ENCODE results near the gene MAGI1. TPM values are rescaled to one million over a fixed set of nuclear protein-coding genes. Genes with fewer than 3 reads are reported as not detected.

Gene MAGI1
- total RNA-seq, 4 donors from 2014 or later: 42.4 to 71.6 (median 50.2) TPM

GRCh38 chr3:65914740-65915367 lies 123.9 kb downstream of the MAGI1 start:
- no peak for DNase-seq (ENCODE audit: low spot score in 2 of 2)
- intact Hi-C loops (cut with DNase I; ENCODE audit: low total_unique reads): no loop called here
- no peak for TF ChIP-seq POLR2A (IDR thresholded peaks at IDR 0.05)
- no peak for TF ChIP-seq CTCF (IDR thresholded peaks at IDR 0.05)
- WGBS, 2 donors: 75 to 81% methylated on average over 3 of the region's 3 CpGs
- H3K4me3 ChIP-seq (ENCODE audit: low read depth, poor library complexity, severe bottlenecking): no peak overlapping the region

- 78 to 80% methylated on average over 5 of the region's 5 CpGs for WGBS, 2 donors
Observed at GRCh38 chr3:65914032-65914739, 124.5 kb downstream of the MAGI1 start.

GRCh38 chr3:65912647-65913046 lies 126.1 kb downstream of the MAGI1 start:
- DNase-seq (ENCODE audit: low spot score in 2 of 2): no peak
- H3K4me3 ChIP-seq (ENCODE audit: low read depth, poor library complexity, severe bottlenecking): no peak overlapping the region
- TF ChIP-seq POLR2A (IDR thresholded peaks at IDR 0.05) (no peak), CTCF (IDR thresholded peaks at IDR 0.05) (no peak)
- WGBS, 2 donors: 100% methylated on average over 1 of the region's 1 CpG
- intact Hi-C loops (cut with DNase I; ENCODE audit: low total_unique reads): no loop called here

More at GRCh38 chr3:65914032-65914739, 124.5 kb downstream of the MAGI1 start:
- no peak for TF ChIP-seq CTCF (IDR thresholded peaks at IDR 0.05)
- TF ChIP-seq POLR2A (IDR thresholded peaks at IDR 0.05): no peak
- DNase-seq (ENCODE audit: low spot score in 2 of 2): no peak
- H3K4me3 ChIP-seq (ENCODE audit: low read depth, poor library complexity, severe bottlenecking): no peak overlapping the region
- intact Hi-C loops (cut with DNase I; ENCODE audit: low total_unique reads): no loop called here

- intact Hi-C loops (cut with DNase I; ENCODE audit: low total_unique reads): no loop called here
- no peak for DNase-seq (ENCODE audit: low spot score in 2 of 2)
- TF ChIP-seq POLR2A (IDR thresholded peaks at IDR 0.05): no peak
- TF ChIP-seq CTCF (IDR thresholded peaks at IDR 0.05): no peak
- H3K4me3 ChIP-seq (ENCODE audit: low read depth, poor library complexity, severe bottlenecking): no peak overlapping the region
- 94% methylated on average over 4 of the region's 4 CpGs for WGBS, 2 donors
Observed at GRCh38 chr3:65908588-65908987, 130.1 kb downstream of the MAGI1 start.

- intact Hi-C loops (cut with DNase I; ENCODE audit: low total_unique reads): no loop called here
- WGBS, 2 donors: 82 to 83% methylated on average over 9 of the region's 9 CpGs
- TF ChIP-seq POLR2A (IDR thresholded peaks at IDR 0.05) (no peak), CTCF (IDR thresholded peaks at IDR 0.05) (no peak)
- H3K4me3 ChIP-seq (ENCODE audit: low read depth, poor library complexity, severe bottlenecking): no peak overlapping the region
- DNase-seq (ENCODE audit: low spot score in 2 of 2): no peak
Observed at GRCh38 chr3:65907232-65908130, 131.2 kb downstream of the MAGI1 start.

All from lower leg skin (tissue), 4 donors.